ENCODE data around the gene PLPP6.
"Not testable (repeated sequence)": the region's sequence is repeated elsewhere in the genome, so short reads cannot be mapped to it uniquely, and the experiment has no call there.

PLPP6 gene
- total RNA-seq = 11.0 to 21.3 (median 13.7) reads per million in 4 donors

DNA sequence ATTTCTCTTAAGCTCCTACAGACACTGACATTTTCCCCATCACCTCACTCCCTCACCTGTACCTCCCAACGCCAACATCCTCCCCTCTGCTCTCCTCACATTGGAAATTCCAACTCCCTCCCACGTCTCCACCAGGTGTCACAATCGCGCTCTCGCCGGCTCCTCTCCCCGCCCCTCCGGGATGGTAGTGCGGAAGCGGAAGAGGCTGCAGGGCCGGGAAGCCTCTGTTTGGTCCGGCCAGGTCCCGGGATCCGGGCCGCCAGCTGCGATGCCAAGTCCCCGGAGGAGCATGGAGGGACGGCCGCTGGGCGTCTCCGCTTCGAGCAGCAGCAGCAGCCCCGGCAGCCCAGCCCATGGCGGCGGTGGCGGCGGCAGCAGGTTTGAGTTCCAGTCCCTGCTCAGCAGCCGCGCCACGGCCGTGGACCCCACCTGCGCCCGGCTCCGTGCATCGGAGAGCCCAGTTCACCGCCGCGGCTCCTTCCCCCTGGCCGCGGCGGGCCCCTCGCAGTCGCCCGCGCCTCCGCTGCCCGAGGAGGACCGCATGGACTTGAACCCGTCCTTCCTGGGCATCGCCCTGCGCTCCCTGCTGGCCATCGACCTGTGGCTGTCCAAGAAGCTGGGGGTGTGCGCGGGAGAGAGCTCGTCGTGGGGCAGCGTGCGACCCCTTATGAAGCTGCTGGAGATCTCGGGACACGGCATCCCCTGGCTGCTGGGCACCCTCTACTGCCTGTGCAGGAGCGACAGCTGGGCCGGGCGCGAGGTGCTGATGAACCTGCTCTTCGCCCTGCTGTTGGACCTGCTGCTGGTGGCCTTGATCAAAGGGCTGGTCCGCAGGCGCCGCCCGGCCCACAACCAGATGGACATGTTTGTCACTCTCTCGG lies at the start of gene PLPP6:
PLPP6 (plus strand) TSS at position 187 of the 881 bp plus-strand sequence; CDS start at position 269, 82 bp downstream.
- peak; percentile 70 to 78 (median 78) for DNase-seq

GRCh38 chr9:4614627-4615026 lies 47.5 kb upstream of the PLPP6 start:
- no peak for DNase-seq

- DNase-seq = no peak
Measured at GRCh38 chr9:4615251-4615650, 46.8 kb upstream of the PLPP6 start.

DNA sequence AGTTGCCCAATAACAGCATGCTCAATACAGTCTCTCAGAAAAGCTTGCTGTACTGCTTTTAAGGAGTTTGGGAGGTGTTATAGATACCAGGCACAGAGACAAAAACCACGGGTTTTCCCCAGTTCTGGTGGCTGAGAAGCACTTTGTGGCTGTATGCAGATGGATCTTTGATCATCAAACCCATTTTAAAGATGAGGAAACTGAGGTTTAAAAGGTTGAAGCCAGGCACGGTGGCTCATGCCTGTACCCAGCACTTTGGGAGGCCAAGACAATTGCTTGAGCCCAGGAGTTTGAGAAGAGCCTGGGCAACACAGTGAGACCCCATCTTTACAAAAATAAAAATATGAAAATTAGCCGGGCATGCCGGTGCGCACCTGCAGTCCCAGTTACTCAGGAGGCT lies 46.3 kb upstream of the PLPP6 start:
- DNase-seq = no peak

DNA sequence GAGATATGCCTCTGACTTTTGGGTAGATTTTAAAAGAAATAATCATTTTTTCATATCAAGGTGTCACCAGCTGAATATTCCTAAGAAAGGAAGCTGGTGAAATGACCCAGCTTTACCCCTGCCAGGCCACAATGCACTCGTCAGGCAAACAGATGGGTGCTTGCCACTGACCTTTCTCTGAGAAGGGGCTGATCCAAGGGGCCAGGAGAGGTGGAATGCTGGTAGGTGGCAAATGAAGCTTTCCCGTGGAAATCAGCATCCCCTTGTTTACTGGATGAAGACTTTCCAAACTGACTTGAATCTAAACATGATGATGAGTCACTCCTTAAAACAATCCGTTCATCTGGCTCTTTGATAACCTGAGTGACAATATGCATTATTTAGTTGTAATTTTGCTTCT lies 44.3 kb upstream of the PLPP6 start:
- no peak for DNase-seq

DNA sequence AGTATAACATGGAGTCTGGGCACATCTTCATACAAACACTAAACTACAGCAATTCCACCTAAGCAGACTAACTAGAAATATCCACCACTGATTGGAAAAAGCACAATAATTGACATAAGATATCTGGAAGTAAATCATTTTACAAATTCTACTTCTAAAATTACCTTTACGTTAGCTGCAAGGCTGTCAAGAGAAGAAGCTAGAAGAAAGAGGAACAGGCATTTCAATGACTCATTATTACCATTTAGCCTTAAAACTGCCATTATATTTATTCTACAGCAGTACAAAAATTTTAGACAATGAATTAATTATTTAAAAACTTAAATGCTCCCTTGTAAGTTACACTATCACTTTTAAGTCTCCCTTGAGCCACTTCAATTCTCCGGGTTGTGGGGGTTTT lies 43.4 kb upstream of the PLPP6 start:
- no peak for DNase-seq

GRCh38 chr9:4620057-4620765 lies 41.9 kb upstream of the PLPP6 start:
- peak in 1 of 5 donors; percentile 66 for DNase-seq

DNA sequence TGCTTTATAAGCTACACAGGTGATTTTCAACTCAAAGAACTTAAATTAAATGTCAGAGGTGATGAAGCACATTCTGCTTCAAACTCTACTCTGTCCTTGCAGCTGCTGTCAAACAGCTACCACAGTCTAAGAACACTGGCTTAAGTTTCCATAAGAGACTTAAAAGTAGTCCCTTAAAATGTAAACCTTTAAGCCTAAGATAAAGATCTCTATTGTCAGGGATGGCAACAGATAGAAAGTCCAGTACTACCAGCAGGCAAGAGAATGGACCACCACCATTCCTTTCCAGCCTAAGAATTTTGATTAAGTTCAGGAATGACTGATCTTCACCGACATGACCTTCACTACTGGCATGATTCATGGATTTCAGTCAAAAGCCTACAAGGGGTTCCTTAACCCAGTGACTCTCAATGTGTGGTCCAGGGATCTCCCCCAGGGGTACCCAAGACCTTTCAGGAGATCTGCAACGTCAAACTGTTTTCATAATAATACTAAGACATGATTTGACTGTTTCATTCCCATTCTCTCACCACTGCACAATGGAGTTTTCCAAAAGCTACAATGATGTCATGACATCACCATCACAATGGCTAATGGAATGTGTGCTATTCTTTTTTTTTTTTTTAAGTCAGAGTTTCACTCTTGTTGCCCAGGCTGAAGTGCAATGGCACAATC lies 41.1 kb upstream of the PLPP6 start:
- no peak for DNase-seq

GRCh38 chr9:4622016-4622415 lies 40.1 kb upstream of the PLPP6 start:
- DNase-seq = no peak

GRCh38 chr9:4630836-4631235 lies 31.3 kb upstream of the PLPP6 start:
- DNase-seq = no peak

DNA sequence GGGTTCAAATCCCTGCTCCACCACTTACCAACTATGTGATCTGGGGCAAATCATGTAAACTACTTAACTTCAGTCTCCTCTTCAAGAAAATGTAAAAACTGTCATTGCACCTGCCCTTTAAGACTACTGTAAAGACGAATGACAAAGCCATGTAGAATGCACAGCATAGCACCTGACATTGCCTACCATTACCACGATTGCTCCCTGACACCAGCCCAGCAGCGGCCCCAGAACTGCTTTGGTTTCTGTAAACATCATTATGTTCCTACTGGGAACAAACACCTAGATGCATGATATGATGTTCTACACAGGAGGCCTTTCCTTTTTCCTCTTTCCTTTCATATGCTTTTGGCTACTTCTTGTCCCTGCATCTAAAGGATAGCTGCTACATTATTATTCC lies 23.1 kb upstream of the PLPP6 start:
- no peak for DNase-seq

GRCh38 chr9:4639420-4639819 lies 22.7 kb upstream of the PLPP6 start:
- no peak for DNase-seq

- peak in 3 of 5 donors; percentile 9 to 43 (median 37) for DNase-seq
Measured at GRCh38 chr9:4640027-4640426, 22.1 kb upstream of the PLPP6 start.

GRCh38 chr9:4642351-4642750 lies 19.7 kb upstream of the PLPP6 start:
- no peak for DNase-seq

- DNase-seq = no peak
Measured at GRCh38 chr9:4654084-4654483, 8.0 kb upstream of the PLPP6 start.

DNA sequence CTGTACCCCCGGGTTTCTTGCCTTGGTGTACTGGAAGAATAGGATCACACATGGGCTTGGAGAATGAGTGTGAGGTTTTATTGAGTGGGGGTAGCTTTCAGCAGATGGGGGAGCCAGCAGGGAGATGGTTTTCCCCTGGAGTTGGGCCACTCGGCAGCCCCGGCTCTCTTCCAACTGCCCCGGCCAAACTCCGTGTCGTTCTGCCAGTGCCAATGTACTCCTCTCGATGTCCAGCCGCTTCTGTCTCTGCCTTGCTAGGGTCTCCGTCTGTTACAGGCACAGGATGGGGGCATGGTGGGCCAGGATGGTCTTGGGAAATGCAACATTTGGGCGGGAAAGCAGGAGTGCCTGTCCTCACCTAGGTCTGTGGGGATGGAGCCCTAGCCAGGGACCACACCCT lies 7.6 kb upstream of the PLPP6 start:
- DNase-seq = no peak

DNA sequence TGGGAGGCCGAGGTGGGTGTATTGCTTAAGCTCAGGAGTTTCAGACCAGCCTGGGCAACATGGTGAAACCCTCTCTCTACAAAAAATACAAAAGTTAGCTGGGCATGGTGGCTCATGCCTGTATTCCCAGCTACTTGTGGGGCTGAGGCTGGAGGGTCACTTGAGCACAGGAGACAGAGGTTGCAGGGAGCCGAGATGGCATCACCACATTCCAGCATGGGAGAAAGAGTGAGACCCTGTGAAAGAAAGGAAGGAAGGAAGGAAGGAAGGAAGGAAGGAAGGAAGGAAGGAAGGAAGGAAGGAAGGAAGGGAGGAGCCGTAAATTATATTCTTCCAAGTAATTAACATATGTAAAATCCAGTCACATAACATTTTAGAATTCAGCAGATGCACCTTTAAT lies 5.9 kb upstream of the PLPP6 start:
- not testable (repeated sequence) for DNase-seq

DNA sequence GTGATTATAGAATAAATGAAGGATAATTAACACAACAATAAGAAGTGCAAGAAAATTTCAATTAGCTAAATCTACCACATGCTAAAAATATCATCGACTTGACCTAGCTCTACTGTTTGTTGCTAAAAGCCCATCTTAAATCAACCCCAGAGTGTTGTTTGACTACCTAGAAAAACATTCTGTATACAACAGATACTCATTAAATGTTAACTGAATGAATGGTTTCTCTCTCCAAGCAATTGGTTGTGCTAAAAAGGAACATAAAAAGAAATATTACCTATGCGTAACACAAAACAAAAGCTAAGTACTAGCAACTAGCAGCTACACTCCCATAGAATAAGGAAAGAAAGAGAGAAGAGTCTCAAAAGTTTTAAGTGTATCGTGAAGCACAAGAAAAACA lies 5.5 kb upstream of the PLPP6 start:
- DNase-seq = no peak

DNA sequence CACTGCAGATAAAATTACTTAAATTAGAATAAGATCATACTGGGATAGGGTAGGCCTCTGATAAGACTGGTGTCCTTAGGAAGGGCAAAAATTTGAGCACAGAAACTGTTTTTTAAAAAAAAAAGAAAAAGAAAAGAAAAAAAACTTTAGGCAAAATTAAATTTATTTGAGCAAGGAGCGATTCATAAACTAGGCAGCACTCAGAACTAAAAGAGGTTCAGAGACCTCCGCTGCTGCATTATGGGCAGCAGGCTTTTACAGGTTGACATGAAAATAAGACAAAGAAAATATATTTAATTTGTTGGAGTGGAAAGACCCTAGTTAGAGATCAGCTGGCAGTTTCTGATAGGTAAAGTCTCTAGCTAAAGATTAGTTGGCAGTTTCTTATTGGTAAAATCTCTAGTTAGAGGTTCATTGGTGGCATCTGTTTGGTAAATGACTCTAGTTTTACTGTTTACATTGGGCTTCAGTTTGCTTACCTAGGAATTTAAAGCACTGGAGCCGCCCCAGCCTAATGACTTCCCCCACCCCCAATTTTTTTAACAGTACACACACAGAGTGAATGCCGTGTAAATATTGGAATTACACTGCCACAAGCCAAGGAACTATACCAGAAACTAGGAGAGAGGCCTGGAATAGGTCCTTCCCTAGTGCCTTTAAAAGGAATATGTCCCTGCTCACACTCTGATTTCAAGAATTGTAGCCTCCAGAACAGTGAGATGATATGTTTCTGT lies 4.5 kb upstream of the PLPP6 start:
- DNase-seq = no peak

DNA sequence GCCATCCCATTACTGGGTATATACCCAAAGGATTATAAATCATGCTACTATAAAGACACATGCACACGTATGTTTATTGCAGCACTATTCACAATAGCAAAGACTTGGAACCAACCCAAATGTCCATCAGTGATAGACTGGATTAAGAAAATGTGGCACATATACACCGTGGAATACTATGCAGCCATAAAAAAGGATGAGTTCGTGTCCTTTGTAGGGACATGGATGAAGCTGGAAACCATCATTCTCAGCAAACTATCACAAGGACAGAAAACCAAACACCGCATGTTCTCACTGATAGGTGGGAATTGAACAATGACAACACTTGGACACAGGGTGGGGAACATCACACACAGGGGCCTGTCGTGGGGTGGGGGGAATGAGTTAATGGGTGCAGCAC lies 1.4 kb upstream of the PLPP6 start:
- not testable (repeated sequence) for DNase-seq

- DNase-seq = no peak
Measured at GRCh38 chr9:4661165-4661564, 929 bp upstream of the PLPP6 start.

DNA sequence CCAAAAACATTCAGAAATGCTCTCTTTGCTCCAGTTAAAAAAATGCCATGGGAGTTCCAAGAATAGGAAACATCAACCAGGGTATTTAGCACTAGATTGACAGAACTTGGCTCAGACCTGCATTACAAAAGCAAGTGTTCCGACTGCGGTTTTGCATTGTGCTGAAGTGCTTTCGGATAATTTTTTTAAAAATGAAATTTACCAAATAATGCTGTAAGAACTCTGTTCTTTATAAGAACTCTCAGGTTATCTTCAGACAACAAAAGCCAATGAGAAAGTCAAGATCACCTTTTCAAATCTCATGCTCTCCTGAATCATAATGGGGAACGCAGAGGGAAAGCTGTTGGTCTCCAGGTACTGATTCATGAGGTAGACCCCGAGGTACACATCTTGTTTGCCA lies 483 bp upstream of the PLPP6 start:
- no peak for DNase-seq

Data from T-helper 1 cell (primary cell).